Right lobe of liver (tissue), 4 donors: ENCODE measurements around the gene SAXO1.

Experiments used
- POLR2A ChIP-seq: fragments of 450-650 bp; IDR thresholded peaks from one replicate; pipeline ENCODE4 v1.6.1; 2017; ENCODE audit warnings: antibody characterized with exemption, mild to moderate bottlenecking
- TF ChIP-seq, protein P1 (sequence below), 4 donors: fragments of 200-600 bp in 3 of 4; fragments of 450-650 bp in 1 of 4; IDR thresholded peaks; one replicate each; pipeline versions ENCODE4 v1.5.1 to v1.8.0; 2016 to 2022; ENCODE audit warnings: antibody characterized with exemption in 4 of 4, mild to moderate bottlenecking in 2 of 4
- donor health status: DM: no; HTN: no; CAD: no.
- donor health status: DM: no; HTN: no; CAD: no.
- donor health status: DM: no; HTN: yes; CAD: no.

DNA sequence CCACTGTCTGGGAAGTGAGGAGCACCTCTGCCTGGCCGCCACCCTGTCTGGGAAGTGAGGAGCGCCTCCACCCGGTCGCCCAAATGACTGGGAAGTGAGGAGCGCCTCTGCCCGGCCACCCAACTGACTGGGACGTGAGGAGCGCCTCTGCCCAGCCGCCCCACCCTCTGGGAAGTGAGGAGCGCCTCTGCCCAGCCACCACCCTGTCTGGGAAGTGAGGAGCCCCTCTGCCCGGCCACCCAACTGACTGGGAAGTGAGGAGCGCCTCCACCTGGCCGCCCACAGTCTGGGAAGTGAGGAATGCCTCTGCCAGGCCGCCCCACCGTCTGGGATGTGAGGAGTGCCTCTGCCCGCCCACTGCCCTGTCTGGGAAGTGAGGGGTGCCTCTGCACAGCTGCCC is 32.9 kb downstream of the SAXO1 start:
- TF ChIP-seq, protein P1, sequence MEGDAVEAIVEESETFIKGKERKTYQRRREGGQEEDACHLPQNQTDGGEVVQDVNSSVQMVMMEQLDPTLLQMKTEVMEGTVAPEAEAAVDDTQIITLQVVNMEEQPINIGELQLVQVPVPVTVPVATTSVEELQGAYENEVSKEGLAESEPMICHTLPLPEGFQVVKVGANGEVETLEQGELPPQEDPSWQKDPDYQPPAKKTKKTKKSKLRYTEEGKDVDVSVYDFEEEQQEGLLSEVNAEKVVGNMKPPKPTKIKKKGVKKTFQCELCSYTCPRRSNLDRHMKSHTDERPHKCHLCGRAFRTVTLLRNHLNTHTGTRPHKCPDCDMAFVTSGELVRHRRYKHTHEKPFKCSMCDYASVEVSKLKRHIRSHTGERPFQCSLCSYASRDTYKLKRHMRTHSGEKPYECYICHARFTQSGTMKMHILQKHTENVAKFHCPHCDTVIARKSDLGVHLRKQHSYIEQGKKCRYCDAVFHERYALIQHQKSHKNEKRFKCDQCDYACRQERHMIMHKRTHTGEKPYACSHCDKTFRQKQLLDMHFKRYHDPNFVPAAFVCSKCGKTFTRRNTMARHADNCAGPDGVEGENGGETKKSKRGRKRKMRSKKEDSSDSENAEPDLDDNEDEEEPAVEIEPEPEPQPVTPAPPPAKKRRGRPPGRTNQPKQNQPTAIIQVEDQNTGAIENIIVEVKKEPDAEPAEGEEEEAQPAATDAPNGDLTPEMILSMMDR (IDR thresholded peaks at IDR 0.05) = no peak
- TF ChIP-seq POLR2A = no peak
